Naive thymus-derived CD4-positive, alpha-beta T cell (primary cell): Measurements from ENCODE around the gene TAGAP. TPM values are rescaled to one million over a fixed set of nuclear protein-coding genes. Genes with fewer than 3 reads are reported as not detected.

Experiments used
- polyA plus RNA-seq, 2 donors: library from polyadenylated mRNA; unstranded; fragments of 300-500 nt; fragmentation: Illumina TruSeq; gene quantifications; one replicate each; pipeline ENCODE4 v1.2.3, GENCODE V29; 2021
- total RNA-seq, 6 experiments: library from RNA in 5 of 6; stranded (reverse) in 5 of 6; gene quantifications; 1 replicate in 5 of 6; 2 replicates in 1 of 6; pipeline ENCODE4 v1.2.3 and lab custom pipeline; 2021 to 2026

Gene TAGAP
- total and polyA plus RNA-seq, 7 experiments from 2014 or later = 53.5 to 222 (median 151) TPM

Other genes with a start within 250 kb of the TAGAP start
- 100 to 1,000 TPM; 132 to 201 (median 163) TPM for gene EZR, start 225.6 kb downstream of the TAGAP start, total RNA-seq
- 100 to 1,000 TPM; 115 to 140 TPM for gene EZR, start 225.6 kb downstream of the TAGAP start, polyA plus RNA-seq
- 1 to 10 TPM; 1.3 to 3.6 (median 2.7) TPM for gene RSPH3, start 44.8 kb downstream of the TAGAP start, total RNA-seq
- 1 to 10 TPM; 2.1 to 2.4 TPM for gene RSPH3, start 44.8 kb downstream of the TAGAP start, polyA plus RNA-seq
- gene FNDC1, start 124.4 kb upstream of the TAGAP start, total RNA-seq = not detected
- not detected for gene FNDC1, start 124.4 kb upstream of the TAGAP start, polyA plus RNA-seq